NCI-H226 (cell line): ENCODE results near the gene COMMD6.

Experiments
- DNase-seq: peaks from one replicate; pipeline ENCODE4 v3.0.0-alpha.2; 2015

The COMMD6 gene

DNA sequence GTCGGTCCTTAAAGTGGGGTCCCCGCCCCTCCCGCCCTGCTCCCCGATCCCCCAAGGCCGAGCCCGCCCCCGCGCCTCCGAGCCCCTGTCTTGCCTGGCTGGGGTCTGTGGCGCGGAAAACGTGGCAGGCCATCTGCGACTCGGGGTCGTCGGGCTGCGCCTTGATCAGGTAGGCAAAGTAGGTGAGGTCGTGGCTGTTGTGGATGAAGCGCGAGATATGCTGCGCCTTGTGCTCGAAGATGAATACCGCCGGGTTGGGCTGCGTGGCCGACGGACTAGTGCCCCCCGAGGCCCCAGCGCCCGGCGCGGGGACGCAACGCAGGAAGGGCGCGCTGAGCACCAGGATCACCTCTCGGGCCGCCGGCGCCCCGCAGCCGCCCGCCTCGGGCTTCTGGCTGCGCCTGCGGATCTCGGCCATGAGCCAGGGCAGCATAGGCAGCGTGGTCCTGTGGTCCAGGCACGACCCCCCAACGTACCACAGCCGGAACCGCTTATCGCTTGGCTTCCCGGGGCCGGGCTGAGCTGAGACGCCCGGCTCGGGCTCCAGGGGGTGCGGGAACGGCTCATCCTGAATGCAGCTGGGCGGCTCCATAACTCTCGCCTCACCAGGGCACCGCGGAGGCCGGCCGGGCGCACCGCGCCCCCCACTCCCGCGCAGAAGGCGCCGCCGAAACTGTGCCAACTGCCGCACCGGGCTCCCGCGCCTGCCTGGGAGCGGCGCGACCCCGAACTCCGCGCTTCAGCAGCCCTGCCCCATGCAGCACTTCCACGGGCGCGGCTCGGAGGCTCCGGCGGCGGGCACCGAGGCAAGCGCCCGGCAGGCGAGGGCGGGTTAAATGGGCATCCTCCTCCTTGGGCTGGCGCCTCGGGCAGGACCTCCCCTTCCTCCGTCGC is 56.2 kb downstream of the COMMD6 start:
- DNase-seq: no peak

DNA sequence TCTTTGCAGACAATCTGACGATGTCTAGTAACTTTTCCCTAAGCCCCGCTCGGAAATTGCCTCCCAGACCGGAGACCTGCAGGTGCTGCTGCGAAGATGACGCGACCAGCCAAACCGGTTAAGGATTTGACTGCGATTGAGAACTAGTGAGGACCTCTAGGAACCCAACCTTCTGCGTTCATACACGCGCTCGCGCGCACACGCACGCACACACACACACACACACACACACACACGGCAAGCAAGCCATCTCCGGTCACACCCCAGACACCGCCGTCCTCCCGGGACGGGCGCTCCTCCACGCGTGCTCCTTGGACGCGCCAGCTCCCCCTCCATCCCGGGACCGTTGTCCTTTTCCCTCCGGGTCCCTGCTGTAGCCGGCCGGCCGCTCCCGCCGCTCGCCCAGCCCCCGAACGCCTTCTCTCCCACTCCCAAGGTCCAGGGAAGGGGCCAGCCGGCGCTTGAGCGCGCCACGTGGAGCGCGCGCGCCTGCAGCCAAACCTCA is 56.9 kb downstream of the COMMD6 start:
- peak; percentile 12 for DNase-seq

DNA sequence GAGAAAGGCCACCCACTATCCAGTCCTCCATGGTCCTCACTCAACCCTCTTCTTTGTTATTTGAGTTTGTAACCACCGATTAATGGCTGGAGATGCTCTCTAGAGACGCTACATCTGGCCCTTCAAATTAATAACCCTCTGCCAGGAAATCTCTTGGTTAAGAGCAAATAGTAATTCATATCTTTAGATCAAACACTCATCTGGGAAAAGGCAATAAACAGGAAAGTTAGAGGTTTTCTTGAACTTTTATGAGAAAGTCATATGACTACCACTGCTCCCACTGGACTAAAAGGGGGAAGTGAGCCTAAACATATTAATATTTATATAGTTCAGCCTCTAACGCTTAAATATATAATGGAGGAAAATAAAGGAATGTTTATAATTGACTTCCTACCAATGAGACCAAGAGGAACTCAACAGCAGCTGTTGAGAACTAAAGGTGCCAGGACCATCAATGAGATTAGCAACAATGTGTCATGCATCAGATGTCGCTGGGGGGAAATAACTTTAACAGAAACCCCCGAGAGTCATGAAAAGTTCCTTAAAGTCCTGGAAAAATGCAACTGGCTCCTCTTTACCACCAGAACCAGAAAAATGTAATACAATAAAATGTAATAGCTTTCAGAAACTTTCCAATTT is 58.4 kb downstream of the COMMD6 start:
- no peak for DNase-seq

DNA sequence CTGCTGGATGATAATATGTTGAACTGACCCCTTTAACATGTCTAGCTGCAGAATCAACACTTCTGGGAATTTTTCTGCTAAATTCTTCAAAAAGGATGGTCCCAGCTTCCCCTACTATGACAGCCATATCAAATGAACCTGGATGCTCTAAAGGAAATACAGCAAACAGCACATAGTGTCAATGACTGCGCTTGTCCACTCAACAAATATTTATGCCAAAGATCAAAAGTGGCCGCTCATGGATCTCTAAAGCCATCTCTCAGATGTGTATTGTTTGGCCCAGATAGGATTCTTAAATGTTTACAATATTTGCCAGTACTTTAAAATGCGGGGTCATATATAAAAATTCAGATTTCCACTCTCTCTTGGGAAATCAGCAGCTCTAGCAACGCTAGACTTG is 59.0 kb downstream of the COMMD6 start:
- DNase-seq: no peak
